HepG2 (cell line): ENCODE results near the gene PCGF2. TPM values are rescaled to one million over a fixed set of nuclear protein-coding genes. Genes with fewer than 3 reads are reported as not detected.
A peak's percentile ranks its signal among the peaks of the same experiment; 100 is the strongest.

Experiments used
- BCL6 ChIP-seq: IDR thresholded peaks from 2 replicates; pipeline ENCODE4 v1.6.1; 2016; ENCODE audit warnings: missing genetic modification reagents, missing compliant biosample characterization
- DNMT3B ChIP-seq: conservative IDR thresholded peaks from 2 replicates; pipeline ENCODE4 v1.6.1; 2016; ENCODE audit warnings: missing biosample characterization, control low read depth
- EZH2 ChIP-seq: conservative IDR thresholded peaks from 2 replicates; pipeline ENCODE4 v1.6.1; 2012; ENCODE audit warnings: mild to moderate bottlenecking, low read depth, low read length, moderate library complexity
- FOSL2 ChIP-seq: sonication (generic); formaldehyde crosslinking; IDR thresholded peaks from 2 replicates; pipeline ENCODE4 v1.4.0; 2020; ENCODE audit warnings: missing genetic modification reagents
- KAT8 ChIP-seq: IDR thresholded peaks from 2 replicates; pipeline ENCODE4 v1.6.1; 2016; ENCODE audit warnings: missing genetic modification reagents, missing compliant biosample characterization
- MEIS1 ChIP-seq: sonication (generic); formaldehyde crosslinking; IDR thresholded peaks from 2 replicates; pipeline ENCODE4 v1.9.0; 2021; ENCODE audit warnings: mild to moderate bottlenecking, missing genetic modification reagents, moderate library complexity, borderline replicate concordance
- SAP130 ChIP-seq: IDR thresholded peaks from 2 replicates; pipeline ENCODE4 v1.6.1; 2016; ENCODE audit warnings: low read depth
- ZFX ChIP-seq: sonication (generic); formaldehyde crosslinking; IDR thresholded peaks from 2 replicates; pipeline ENCODE4 v1.4.0; 2020; ENCODE audit warnings: mild to moderate bottlenecking, low read depth, missing genetic modification reagents, moderate library complexity
- ZNF20 ChIP-seq: sonication (generic); formaldehyde crosslinking; IDR thresholded peaks from 2 replicates; pipeline ENCODE4 v1.4.0; 2020; ENCODE audit warnings: mild to moderate bottlenecking, moderate library complexity, missing genetic modification reagents
- ZNF362 ChIP-seq: sonication (generic); formaldehyde crosslinking; IDR thresholded peaks from 2 replicates; pipeline ENCODE4 v1.4.0; 2020; ENCODE audit warnings: missing genetic modification reagents, mild to moderate bottlenecking, borderline replicate concordance
- ZNF431 ChIP-seq: sonication (generic); formaldehyde crosslinking; IDR thresholded peaks from 2 replicates; pipeline ENCODE4 v1.9.0; 2022; ENCODE audit warnings: missing genetic modification reagents, low read depth, mild to moderate bottlenecking, borderline replicate concordance
- ZNF646 ChIP-seq: sonication (generic); formaldehyde crosslinking; IDR thresholded peaks from 2 replicates; pipeline ENCODE4 v1.9.0; 2021; ENCODE audit warnings: mild to moderate bottlenecking, missing genetic modification reagents
- ZNF761 ChIP-seq: sonication (generic); formaldehyde crosslinking; conservative IDR thresholded peaks from 2 replicates; pipeline ENCODE4 v1.4.0; 2020; ENCODE audit warnings: mild to moderate bottlenecking, missing genetic modification reagents
- polyA plus RNA-seq, 8 experiments: library from polyadenylated mRNA; depleted of rRNA in 3 of 8; stranded (reverse) in 7 of 8; unstranded in 1 of 8; fragments of >200 nt; fragmentation: Illumina TruSeq in 4 of 8; extraction: Trizol in 4 of 8; gene quantifications; 2 replicates each; pipeline versions ENCODE4 v1.2.1 to v1.2.3, GENCODE V29; 2011 to 2016; ENCODE audit warnings: low read depth in 4 of 8, missing spikeins in 1 of 8, mixed read lengths in 1 of 8; ENCODE audit not compliant: insufficient read depth in 1 of 8
- total RNA-seq, 5 experiments: library from RNA; depleted of rRNA; stranded (reverse); fragments of >200 nt; fragmentation: Illumina TruSeq; extraction: Trizol; gene quantifications; 2 replicates each; pipeline ENCODE4 v1.2.3, GENCODE V29; 2016; ENCODE audit warnings: low read depth in 1 of 5
- TF ChIP-seq, protein P1 (sequence below): sonication (generic); formaldehyde crosslinking; IDR thresholded peaks from 2 replicates; pipeline ENCODE4 v1.5.0; 2020; ENCODE audit warnings: mild to moderate bottlenecking, missing genetic modification reagents
- TF ChIP-seq, protein P2 (sequence below): sonication (generic); formaldehyde crosslinking; IDR thresholded peaks from 2 replicates; pipeline ENCODE4; 2020; ENCODE audit warnings: missing genetic modification reagents, mild to moderate bottlenecking, borderline replicate concordance

PCGF2 gene
- total and polyA plus RNA-seq, 2 of the 13 experiments (the other 11 are each of a cell fraction or from before 2014, with no cell fraction given), result 11.6 to 29.4 TPM

DNA sequence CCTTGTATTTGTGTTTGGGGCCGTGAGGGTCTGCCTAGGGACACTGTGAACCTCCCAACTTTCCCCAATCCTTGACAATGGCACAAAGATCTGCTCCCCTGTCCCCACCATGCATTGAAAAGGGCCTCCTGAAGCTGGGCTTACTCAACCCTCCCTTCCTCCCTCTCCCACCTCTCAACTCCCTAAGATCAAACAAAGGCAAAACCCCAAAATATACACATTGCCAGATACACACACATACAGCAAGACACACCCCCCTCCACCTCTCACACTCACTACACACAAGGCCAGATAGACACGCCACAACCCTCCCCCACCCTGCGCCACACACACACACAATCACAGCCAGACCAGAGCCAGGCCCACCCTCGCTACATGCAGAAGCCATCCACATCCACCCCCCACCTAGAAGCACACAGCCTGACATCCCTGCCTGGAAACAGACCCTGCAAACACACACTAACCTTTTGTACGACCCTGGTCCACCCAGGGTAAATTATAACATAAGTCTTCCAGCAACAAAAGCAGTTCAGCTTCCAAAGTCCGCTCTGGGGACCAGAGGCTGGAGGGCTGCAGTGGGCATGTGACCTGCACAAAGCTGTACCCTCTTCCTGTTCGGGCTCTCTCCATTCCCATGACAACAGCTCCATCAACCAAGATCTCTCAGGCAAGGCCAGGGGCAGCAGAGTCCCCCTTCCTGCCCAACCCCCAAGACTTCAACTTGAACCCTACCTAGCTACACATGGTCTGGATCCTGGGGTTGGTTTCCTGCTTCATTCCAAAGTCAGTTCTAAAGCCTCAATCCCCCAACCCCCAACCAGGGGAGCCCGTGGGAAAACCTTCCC is 1.9 kb downstream of the PCGF2 start (continued):
- TF ChIP-seq ZNF646 (peak; percentile 94), DNMT3B (CRISPR knock-in tag) (no peak), ZFX (peak; percentile 47), ZNF20 (CRISPR knock-in tag) (no peak), FOSL2 (peak; percentile 4; the same call in 1 of the 2 replicates), MEIS1 (no peak), EZH2 (no peak), ZNF431 (CRISPR knock-in tag) (peak; percentile 68; the same call in 1 of the 2 replicates), ZNF761 (CRISPR knock-in tag) (peak; percentile 49; the same call in 1 of the 2 replicates), ZNF362 (CRISPR knock-in tag) (no peak; the same call in 1 of the 2 replicates), SAP130 (CRISPR knock-in tag) (peak; percentile 96), KAT8 (CRISPR knock-in tag) (peak; percentile 81), BCL6 (peak; percentile 77)
- TF ChIP-seq, protein P1, sequence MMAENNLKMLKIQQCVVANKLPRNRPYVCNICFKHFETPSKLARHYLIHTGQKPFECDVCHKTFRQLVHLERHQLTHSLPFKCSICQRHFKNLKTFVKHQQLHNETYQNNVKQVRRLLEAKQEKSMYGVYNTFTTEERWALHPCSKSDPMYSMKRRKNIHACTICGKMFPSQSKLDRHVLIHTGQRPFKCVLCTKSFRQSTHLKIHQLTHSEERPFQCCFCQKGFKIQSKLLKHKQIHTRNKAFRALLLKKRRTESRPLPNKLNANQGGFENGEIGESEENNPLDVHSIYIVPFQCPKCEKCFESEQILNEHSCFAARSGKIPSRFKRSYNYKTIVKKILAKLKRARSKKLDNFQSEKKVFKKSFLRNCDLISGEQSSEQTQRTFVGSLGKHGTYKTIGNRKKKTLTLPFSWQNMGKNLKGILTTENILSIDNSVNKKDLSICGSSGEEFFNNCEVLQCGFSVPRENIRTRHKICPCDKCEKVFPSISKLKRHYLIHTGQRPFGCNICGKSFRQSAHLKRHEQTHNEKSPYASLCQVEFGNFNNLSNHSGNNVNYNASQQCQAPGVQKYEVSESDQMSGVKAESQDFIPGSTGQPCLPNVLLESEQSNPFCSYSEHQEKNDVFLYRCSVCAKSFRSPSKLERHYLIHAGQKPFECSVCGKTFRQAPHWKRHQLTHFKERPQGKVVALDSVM (CRISPR knock-in tag), result peak; percentile 52; the same call in 1 of the 2 replicates
- TF ChIP-seq, protein P2, sequence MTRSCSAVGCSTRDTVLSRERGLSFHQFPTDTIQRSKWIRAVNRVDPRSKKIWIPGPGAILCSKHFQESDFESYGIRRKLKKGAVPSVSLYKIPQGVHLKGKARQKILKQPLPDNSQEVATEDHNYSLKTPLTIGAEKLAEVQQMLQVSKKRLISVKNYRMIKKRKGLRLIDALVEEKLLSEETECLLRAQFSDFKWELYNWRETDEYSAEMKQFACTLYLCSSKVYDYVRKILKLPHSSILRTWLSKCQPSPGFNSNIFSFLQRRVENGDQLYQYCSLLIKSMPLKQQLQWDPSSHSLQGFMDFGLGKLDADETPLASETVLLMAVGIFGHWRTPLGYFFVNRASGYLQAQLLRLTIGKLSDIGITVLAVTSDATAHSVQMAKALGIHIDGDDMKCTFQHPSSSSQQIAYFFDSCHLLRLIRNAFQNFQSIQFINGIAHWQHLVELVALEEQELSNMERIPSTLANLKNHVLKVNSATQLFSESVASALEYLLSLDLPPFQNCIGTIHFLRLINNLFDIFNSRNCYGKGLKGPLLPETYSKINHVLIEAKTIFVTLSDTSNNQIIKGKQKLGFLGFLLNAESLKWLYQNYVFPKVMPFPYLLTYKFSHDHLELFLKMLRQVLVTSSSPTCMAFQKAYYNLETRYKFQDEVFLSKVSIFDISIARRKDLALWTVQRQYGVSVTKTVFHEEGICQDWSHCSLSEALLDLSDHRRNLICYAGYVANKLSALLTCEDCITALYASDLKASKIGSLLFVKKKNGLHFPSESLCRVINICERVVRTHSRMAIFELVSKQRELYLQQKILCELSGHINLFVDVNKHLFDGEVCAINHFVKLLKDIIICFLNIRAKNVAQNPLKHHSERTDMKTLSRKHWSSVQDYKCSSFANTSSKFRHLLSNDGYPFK, result no peak
